ENCODE data around the gene GPHA2. TPM values are rescaled to one million over a fixed set of nuclear protein-coding genes. Genes with fewer than 3 reads are reported as not detected.
A peak's percentile ranks its signal among the peaks of the same experiment; 100 is the strongest.

The GPHA2 gene
- total RNA-seq, 2 experiments from 2014 or later: 0.34 TPM; not detected in 1

- DNase-seq: no peak
- Mint-ChIP-seq H3K27me3 (no peaks in the 10 kb centered on the region), H3K36me3 (ENCODE audit: low read depth) (no peaks in the 10 kb centered on the region), H3K4me3 (no peak overlapping the region), H3K9me3 (ENCODE audit: low read depth) (no peaks in the 10 kb centered on the region), H3K4me1 (peaks cover 32% of the 10 kb centered on the region), H3K27ac (no peak overlapping the region)
- CTCF ChIA-PET: interaction anchor here (0.5 to 17.2 kb wide), 7 partner anchors 8 to 133 kb away, joined by 3 to 377 read pairs (median 6); partner anchors contain the start of gene CDC42BPG
- intact Hi-C loops (cut with DNase I, micrococcal nuclease): loop anchor here in 1 of 2 experiments (1.0 kb wide), 2 partner anchors 11 to 42 kb away; partner anchors contain the start of gene EHD1
- POLR2A ChIA-PET: interaction anchor here (1.0 kb wide), 1 partner anchor 30 kb away, joined by 9 read pairs; no protein-coding TSS in a partner anchor
- ATAC-seq: no peak
These were observed 46.8 kb downstream of the GPHA2 start for GRCh38 chr11:64888729-64889511.

DNA sequence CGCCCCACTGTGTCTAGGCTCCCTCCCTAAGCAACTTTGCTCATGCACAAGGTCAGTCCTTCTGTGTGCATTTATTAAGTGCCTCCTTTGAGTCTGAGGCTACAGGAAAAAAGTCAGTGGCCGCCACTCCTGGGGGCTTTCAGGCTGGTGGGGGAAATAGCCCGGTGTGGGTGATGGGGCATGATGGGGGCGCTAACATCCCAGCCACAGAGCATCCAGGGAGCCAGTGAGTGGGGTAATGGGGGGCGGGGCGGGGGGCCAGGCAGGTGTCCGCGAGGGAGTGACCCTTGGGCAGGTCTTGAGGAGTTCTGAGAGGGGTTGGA, 47.3 kb downstream of the GPHA2 start:
- Mint-ChIP-seq H3K27me3 (no peaks in the 10 kb centered on the region), H3K9me3 (ENCODE audit: low read depth) (no peaks in the 10 kb centered on the region), H3K4me1 (peaks cover 35% of the 10 kb centered on the region), H3K36me3 (ENCODE audit: low read depth) (no peaks in the 10 kb centered on the region), H3K27ac (peak overlapping the region; percentile 92), H3K4me3 (peak overlapping the region; percentile 64)
- intact Hi-C loops (cut with DNase I, micrococcal nuclease): loop anchor here in 1 of 2 experiments (1.0 kb wide), 2 partner anchors 10 to 41 kb away; partner anchors contain the start of gene EHD1
- POLR2A ChIA-PET: interaction anchor here (0.6 to 1.0 kb wide), 3 partner anchors 10 to 33 kb away, joined by 3 to 9 read pairs (median 3); no protein-coding TSS in a partner anchor
- CTCF ChIA-PET: interaction anchor here (0.5 to 17.2 kb wide), 12 partner anchors 8 to 621 kb away, joined by 3 to 377 read pairs (median 5); partner anchors contain the start of genes CDC42BPG and CDC42EP2
- ATAC-seq (no peak), DNase-seq (no peak)

- Mint-ChIP-seq H3K4me3 (peak overlapping the region; percentile 64), H3K36me3 (ENCODE audit: low read depth) (no peaks in the 10 kb centered on the region), H3K27me3 (no peaks in the 10 kb centered on the region), H3K27ac (peak overlapping the region; percentile 92), H3K9me3 (ENCODE audit: low read depth) (no peaks in the 10 kb centered on the region), H3K4me1 (peaks cover 35% of the 10 kb centered on the region)
- POLR2A ChIA-PET: interaction anchor here (0.6 to 1.0 kb wide), 3 partner anchors 10 to 33 kb away, joined by 3 to 9 read pairs (median 3); no protein-coding TSS in a partner anchor
- intact Hi-C loops (cut with DNase I, micrococcal nuclease): loop anchor here in 1 of 2 experiments (1.0 kb wide), 2 partner anchors 10 to 41 kb away; partner anchors contain the start of gene EHD1
- ATAC-seq (peak; percentile 83), DNase-seq (peak; percentile 92)
- CTCF ChIA-PET: interaction anchor here (0.5 to 17.2 kb wide), 15 partner anchors 7 to 620 kb away, joined by 3 to 377 read pairs (median 4); partner anchors contain the start of genes CDC42BPG and CDC42EP2
These were observed 47.8 kb downstream of the GPHA2 start for GRCh38 chr11:64887757-64888405.

DNA sequence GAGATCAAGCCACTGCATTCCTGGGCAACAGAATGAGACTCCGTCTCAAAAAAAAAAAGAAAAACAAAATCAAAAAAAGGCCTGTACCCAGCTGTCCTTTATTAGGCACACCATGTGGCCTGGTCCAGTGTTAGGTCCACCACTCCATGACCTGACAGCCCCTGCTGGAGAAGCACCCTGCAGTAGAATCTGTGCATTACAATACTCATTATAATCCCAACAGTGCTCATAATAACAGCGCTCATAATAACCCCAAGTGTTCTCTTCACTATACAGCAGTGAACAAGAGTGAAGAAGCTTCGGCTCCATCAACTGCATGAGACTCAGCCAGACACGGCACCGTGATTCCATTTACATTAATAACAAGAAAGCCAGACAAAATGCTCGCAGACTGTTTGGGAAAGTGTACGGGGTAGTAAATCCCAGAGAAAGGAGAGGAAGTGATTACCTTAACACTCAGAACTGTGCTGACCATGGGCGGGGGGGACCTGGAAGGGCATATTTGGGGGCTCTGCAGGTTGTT, 48.4 kb downstream of the GPHA2 start:
- Mint-ChIP-seq H3K27ac (peak overlapping the region; percentile 43), H3K4me3 (peak overlapping the region; percentile 5), H3K9me3 (ENCODE audit: low read depth) (no peaks in the 10 kb centered on the region), H3K27me3 (no peaks in the 10 kb centered on the region), H3K36me3 (ENCODE audit: low read depth) (no peaks in the 10 kb centered on the region), H3K4me1 (peaks cover 37% of the 10 kb centered on the region)
- ATAC-seq: no peak
- intact Hi-C loops (cut with DNase I, micrococcal nuclease): no loop called here
- POLR2A ChIA-PET: interaction anchor here (0.9 kb wide), 1 partner anchor 32 kb away, joined by 3 read pairs; no protein-coding TSS in a partner anchor
- no peak for DNase-seq
- CTCF ChIA-PET: interaction anchor here (0.6 to 17.2 kb wide), 11 partner anchors 10 to 139 kb away, joined by 3 to 377 read pairs (median 4); partner anchors contain the start of gene CDC42BPG

DNA sequence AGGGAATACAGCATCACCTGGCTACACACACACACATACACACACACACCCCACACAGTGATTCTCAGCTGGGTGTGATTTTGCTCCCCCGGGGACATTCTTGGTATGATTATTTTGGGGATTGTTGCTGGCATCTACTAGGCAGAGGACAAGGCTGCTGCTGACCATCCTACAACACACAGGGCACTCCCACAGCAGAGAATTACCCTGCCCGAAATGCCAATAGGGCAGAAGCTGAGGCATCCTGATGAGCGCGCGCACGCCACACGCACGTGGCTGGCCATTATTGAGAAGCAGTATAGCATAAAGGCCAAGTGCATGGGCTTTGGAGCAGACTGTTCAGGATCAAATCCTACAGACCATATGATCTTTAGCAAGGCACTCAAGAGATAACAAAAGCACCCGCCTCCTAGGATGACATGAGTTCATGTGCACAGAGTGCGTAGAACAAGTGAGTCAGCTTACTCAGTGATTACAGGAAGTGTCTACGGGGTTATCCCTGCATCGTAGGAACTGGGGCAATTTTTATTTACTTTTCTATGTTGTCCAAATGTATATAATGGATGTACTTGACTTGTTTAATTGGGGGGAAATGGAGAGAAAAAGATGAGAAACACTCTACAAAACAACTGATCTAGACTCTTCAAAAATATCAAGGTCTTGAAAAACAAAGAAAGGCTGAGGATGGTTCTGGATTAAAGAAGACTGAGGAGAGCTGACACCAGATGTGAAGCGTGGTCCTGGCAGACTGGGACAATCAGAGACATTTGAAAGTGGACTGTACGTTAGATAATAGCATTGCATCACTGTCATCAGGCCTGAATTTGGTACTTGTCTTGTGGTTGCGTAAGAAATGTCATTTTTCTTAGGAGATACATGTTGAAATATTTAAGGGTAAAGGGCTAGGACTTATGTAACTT, 50.1 kb downstream of the GPHA2 start:
- intact Hi-C loops (cut with DNase I, micrococcal nuclease): no loop called here
- peak; percentile 66 for DNase-seq
- ATAC-seq: peak; percentile 87
- ChIA-PET POLR2A (interaction anchor here (0.7 to 1.6 kb wide), 4 partner anchors 8 to 41 kb away, joined by 3 to 7 read pairs (median 4); partner anchors contain the start of gene CDC42BPG), CTCF (interaction anchor here (0.5 to 17.2 kb wide), 11 partner anchors 8 to 589 kb away, joined by 3 to 377 read pairs (median 4); partner anchors contain the start of gene CDC42BPG)
- Mint-ChIP-seq H3K27me3 (no peaks in the 10 kb centered on the region), H3K36me3 (ENCODE audit: low read depth) (no peaks in the 10 kb centered on the region), H3K4me1 (peaks cover 49% of the 10 kb centered on the region), H3K4me3 (peak overlapping the region; percentile 30), H3K27ac (peak overlapping the region; percentile 91), H3K9me3 (ENCODE audit: low read depth) (no peaks in the 10 kb centered on the region)

Small RNAs within 50 kb of the gene (microRNA-seq; reads per million reads assigned to microRNA genes)
- gene MIR6749 (ENCODE audit: borderline replicate concordance): not detected
- gene MIR6750 (ENCODE audit: borderline replicate concordance): 3.2 reads per million

Other genes with a start within 250 kb of the GPHA2 start
- gene NRXN2, start 212.7 kb downstream of the GPHA2 start, total RNA-seq: under 1 TPM; 0.18 to 0.39 TPM
- gene RASGRP2, start 191.8 kb downstream of the GPHA2 start, total RNA-seq: 1 to 10 TPM; 5.6 to 5.9 TPM
- gene PYGM, start 175.9 kb downstream of the GPHA2 start, total RNA-seq: 1 to 10 TPM in 1 of 2 experiments, under 1 TPM in 1; 0.87 to 1.5 TPM
- 100 to 1,000 TPM; 318 to 362 TPM for gene SF1, start 157.4 kb downstream of the GPHA2 start, total RNA-seq
- gene MAP4K2, start 132.7 kb downstream of the GPHA2 start, total RNA-seq: 10 to 100 TPM; 54.0 to 57.3 TPM
- gene MEN1, start 125.3 kb downstream of the GPHA2 start, total RNA-seq: 10 to 100 TPM; 34.8 to 38.5 TPM
- under 1 TPM; 0.28 to 0.39 TPM for gene CDC42BPG, start 91.2 kb downstream of the GPHA2 start, total RNA-seq
- 10 to 100 TPM; 71.0 to 73.6 TPM for gene EHD1, start 57.3 kb downstream of the GPHA2 start, total RNA-seq
- gene ATG2A, start 18.7 kb downstream of the GPHA2 start, total RNA-seq: 10 to 100 TPM; 15.8 to 16.7 TPM
- gene PPP2R5B, start 11.2 kb downstream of the GPHA2 start, total RNA-seq: 10 to 100 TPM; 13.2 to 13.5 TPM
- gene MAJIN, start 36.2 kb upstream of the GPHA2 start, total RNA-seq: 1 to 10 TPM; 1.2 to 1.6 TPM
- gene BATF2, start 61.1 kb upstream of the GPHA2 start, total RNA-seq: not detected
- gene ARL2, start 78.3 kb upstream of the GPHA2 start, total RNA-seq: 100 to 1,000 TPM in 1 of 2 experiments, 10 to 100 TPM in 1; 89.6 to 109 TPM
- 10 to 100 TPM; 12.1 to 14.2 TPM for gene SNX15, start 91.5 kb upstream of the GPHA2 start, total RNA-seq
- 10 to 100 TPM; 10.5 to 12.1 TPM for gene SAC3D1, start 105.3 kb upstream of the GPHA2 start, total RNA-seq
- 10 to 100 TPM; 11.7 to 13.6 TPM for gene NAALADL1, start 122.7 kb upstream of the GPHA2 start, total RNA-seq
- 100 to 1,000 TPM; 111 to 119 TPM for gene CDCA5, start 148.1 kb upstream of the GPHA2 start, total RNA-seq
- gene ZFPL1, start 148.3 kb upstream of the GPHA2 start, total RNA-seq: 10 to 100 TPM; 24.2 to 31.8 TPM
- 100 to 1,000 TPM in 1 of 2 experiments, 10 to 100 TPM in 1; 94.3 to 123 TPM for gene VPS51, start 160.3 kb upstream of the GPHA2 start, total RNA-seq
- 10 to 100 TPM; 17.4 to 18.1 TPM for gene TM7SF2, start 176.0 kb upstream of the GPHA2 start, total RNA-seq
- 1 to 10 TPM; 7.1 to 9.7 TPM for gene ZNHIT2, start 181.8 kb upstream of the GPHA2 start, total RNA-seq
- 1,000 to 10,000 TPM; 1,125 to 1,182 TPM for gene FAU, start 186.2 kb upstream of the GPHA2 start, total RNA-seq
- 10 to 100 TPM; 58.5 to 62.5 TPM for gene MRPL49, start 186.4 kb upstream of the GPHA2 start, total RNA-seq
- 10 to 100 TPM; 24.3 to 31.1 TPM for gene SYVN1, start 198.6 kb upstream of the GPHA2 start, total RNA-seq
- gene SPDYC, start 234.3 kb upstream of the GPHA2 start, total RNA-seq: not detected
- 100 to 1,000 TPM; 103 to 125 TPM for gene CAPN1, start 246.0 kb upstream of the GPHA2 start, total RNA-seq

Data from activated CD4-positive, alpha-beta T cell treated with anti-CD3 and anti-CD28 coated beads for 36 hours (primary cell).